Measurements from ENCODE around the gene KLF15.

DNA sequence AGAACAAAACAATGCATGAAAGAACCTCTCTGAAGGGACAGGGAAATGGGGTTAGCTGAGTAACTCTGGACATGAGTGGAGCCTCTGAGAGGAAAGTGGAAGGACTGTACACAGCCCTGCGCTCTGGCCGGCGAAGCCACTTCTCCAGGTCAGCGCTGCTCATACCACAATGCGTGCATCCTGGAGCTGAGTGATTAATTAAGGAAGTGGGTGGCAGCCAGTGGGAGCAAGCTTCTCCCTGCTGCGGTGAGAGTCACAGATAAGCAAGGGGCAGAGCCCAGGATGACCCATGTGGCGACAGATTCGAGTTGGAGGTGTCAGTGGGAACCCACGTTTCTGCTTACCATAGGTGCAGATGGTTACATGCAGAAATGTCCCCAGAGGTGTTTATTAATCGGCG is 48.0 kb downstream of the KLF15 start:
- TF ChIP-seq, protein P1, sequence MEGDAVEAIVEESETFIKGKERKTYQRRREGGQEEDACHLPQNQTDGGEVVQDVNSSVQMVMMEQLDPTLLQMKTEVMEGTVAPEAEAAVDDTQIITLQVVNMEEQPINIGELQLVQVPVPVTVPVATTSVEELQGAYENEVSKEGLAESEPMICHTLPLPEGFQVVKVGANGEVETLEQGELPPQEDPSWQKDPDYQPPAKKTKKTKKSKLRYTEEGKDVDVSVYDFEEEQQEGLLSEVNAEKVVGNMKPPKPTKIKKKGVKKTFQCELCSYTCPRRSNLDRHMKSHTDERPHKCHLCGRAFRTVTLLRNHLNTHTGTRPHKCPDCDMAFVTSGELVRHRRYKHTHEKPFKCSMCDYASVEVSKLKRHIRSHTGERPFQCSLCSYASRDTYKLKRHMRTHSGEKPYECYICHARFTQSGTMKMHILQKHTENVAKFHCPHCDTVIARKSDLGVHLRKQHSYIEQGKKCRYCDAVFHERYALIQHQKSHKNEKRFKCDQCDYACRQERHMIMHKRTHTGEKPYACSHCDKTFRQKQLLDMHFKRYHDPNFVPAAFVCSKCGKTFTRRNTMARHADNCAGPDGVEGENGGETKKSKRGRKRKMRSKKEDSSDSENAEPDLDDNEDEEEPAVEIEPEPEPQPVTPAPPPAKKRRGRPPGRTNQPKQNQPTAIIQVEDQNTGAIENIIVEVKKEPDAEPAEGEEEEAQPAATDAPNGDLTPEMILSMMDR (IDR thresholded peaks at IDR 0.05; ENCODE audit: poor library complexity, severe bottlenecking), result no peak
- TF ChIP-seq POLR2AphosphoS5 (IDR thresholded peaks at IDR 0.05), result no peak
- no peak for TF ChIP-seq EP300 (conservative IDR thresholded peaks at IDR 0.05; ENCODE audit: poor library complexity, severe bottlenecking)
- TF ChIP-seq EZH2 (IDR thresholded peaks at IDR 0.05; ENCODE audit: borderline replicate concordance, insufficient read depth, low read length, poor library complexity, severe bottlenecking), result no peak
- no peak for TF ChIP-seq TAF1 (IDR thresholded peaks at IDR 0.05; ENCODE audit: low read depth)

Data from neural cell (in vitro differentiated cells).